Measurements from ENCODE around the gene RHPN2.

RHPN2 gene

GRCh38 chr19:33064458-33064791 is 263 bp downstream of the RHPN2 start:
- H3K4me3 ChIP-seq (ENCODE audit: low read depth, low read length): peak overlapping the region; percentile 88
- no peak overlapping the region for H3K27ac ChIP-seq (ENCODE audit: low read depth, low read length)
- H3K4me1 ChIP-seq (ENCODE audit: control insufficient read depth, insufficient read depth, low read length): peaks cover 5% of the 10 kb centered on the region; the same call in 1 of the 2 replicates
- peaks cover 21% of the 10 kb centered on the region for H3K27me3 ChIP-seq (ENCODE audit: control insufficient read depth, insufficient read depth, low read length)
- peak overlapping the region; percentile 73 for H3K9ac ChIP-seq (ENCODE audit: low read length)
- no peaks in the 10 kb centered on the region for H3K36me3 ChIP-seq (ENCODE audit: control insufficient read depth, insufficient read depth, low read length)
- H3K9me3 ChIP-seq (ENCODE audit: control insufficient read depth, insufficient read depth, low read depth, low read length): no peaks in the 10 kb centered on the region

DNA sequence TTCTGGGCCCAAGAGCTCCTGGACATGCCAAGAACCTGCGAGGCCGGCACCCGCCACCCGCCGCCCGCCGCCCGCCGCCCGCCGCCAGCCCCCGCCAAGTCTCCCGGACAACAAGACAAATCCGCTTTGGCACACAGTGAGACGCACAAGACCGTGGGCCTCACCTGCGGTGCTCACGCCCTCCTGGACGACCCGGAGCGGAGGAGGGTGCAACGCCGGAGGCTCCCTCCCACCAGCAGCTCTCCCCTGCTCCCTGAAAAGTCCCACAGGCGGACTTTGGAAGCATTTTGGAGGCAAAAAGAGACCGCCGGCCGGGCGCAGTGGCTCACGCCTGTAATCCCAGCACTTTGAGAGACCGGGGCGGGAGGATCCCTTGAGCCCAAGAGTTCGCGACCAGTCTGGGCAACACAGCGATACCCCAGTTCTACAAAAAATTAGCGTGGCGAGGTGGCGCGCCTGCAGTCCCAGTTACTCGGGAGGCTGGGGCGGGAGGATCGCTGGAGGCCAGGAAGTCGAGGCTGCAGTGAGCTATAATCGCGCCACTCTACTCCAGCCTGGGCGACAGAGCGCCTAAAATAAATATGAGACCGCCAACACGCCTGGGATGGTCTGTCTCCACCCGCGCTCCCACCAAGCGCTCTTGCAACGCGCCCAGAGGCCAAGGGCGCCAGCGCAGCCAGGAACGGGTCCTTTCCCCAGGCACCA is 783 bp downstream of the RHPN2 start:
- Histone ChIP-seq H3K27me3 (ENCODE audit: control insufficient read depth, insufficient read depth, low read length) (peaks cover 21% of the 10 kb centered on the region), H3K4me3 (ENCODE audit: low read depth, low read length) (peak overlapping the region; percentile 88), H3K4me1 (ENCODE audit: control insufficient read depth, insufficient read depth, low read length) (peaks cover 5% of the 10 kb centered on the region; the same call in 1 of the 2 replicates), H3K36me3 (ENCODE audit: control insufficient read depth, insufficient read depth, low read length) (no peaks in the 10 kb centered on the region), H3K9me3 (ENCODE audit: control insufficient read depth, insufficient read depth, low read depth, low read length) (no peaks in the 10 kb centered on the region), H3K27ac (ENCODE audit: low read depth, low read length) (no peak overlapping the region), H3K9ac (ENCODE audit: low read length) (peak overlapping the region; percentile 73)

DNA sequence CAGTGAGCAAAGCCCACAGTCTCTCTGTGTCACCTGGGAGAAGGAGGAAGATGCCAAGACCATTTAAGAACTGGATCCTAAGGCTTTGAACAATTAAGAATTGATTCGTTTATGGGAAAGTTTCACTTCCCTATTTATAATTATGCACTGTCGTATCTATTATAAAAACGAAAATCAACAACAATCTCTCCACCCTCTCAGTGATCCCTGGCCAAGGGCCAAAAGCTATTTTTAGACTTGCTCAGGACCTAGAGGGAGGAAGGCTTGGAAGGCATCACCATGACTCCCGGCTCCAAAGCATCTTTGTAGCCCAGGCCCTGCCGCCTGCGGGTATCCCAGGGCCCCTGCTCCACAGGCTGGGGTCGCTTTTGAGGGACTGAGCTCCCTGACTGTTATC is 1.3 kb downstream of the RHPN2 start:
- Histone ChIP-seq H3K4me3 (ENCODE audit: low read depth, low read length) (peak overlapping the region; percentile 88), H3K27me3 (ENCODE audit: control insufficient read depth, insufficient read depth, low read length) (peaks cover 21% of the 10 kb centered on the region), H3K9me3 (ENCODE audit: control insufficient read depth, insufficient read depth, low read depth, low read length) (no peaks in the 10 kb centered on the region), H3K4me1 (ENCODE audit: control insufficient read depth, insufficient read depth, low read length) (peaks cover 5% of the 10 kb centered on the region; the same call in 1 of the 2 replicates), H3K36me3 (ENCODE audit: control insufficient read depth, insufficient read depth, low read length) (no peaks in the 10 kb centered on the region), H3K9ac (ENCODE audit: low read length) (no peak overlapping the region), H3K27ac (ENCODE audit: low read depth, low read length) (no peak overlapping the region)

GRCh38 chr19:33062902-33063301 is 1.8 kb downstream of the RHPN2 start:
- Histone ChIP-seq H3K9ac (ENCODE audit: low read length) (no peak overlapping the region), H3K27me3 (ENCODE audit: control insufficient read depth, insufficient read depth, low read length) (peaks cover 21% of the 10 kb centered on the region), H3K36me3 (ENCODE audit: control insufficient read depth, insufficient read depth, low read length) (no peaks in the 10 kb centered on the region), H3K4me3 (ENCODE audit: low read depth, low read length) (peak overlapping the region; percentile 88), H3K9me3 (ENCODE audit: control insufficient read depth, insufficient read depth, low read depth, low read length) (no peaks in the 10 kb centered on the region), H3K4me1 (ENCODE audit: control insufficient read depth, insufficient read depth, low read length) (peaks cover 5% of the 10 kb centered on the region; the same call in 1 of the 2 replicates), H3K27ac (ENCODE audit: low read depth, low read length) (no peak overlapping the region)

GRCh38 chr19:33060586-33060985 is 4.1 kb downstream of the RHPN2 start:
- no peak overlapping the region for H3K9ac ChIP-seq (ENCODE audit: low read length)
- peaks cover 5% of the 10 kb centered on the region for H3K4me1 ChIP-seq (ENCODE audit: control insufficient read depth, insufficient read depth, low read length)
- H3K9me3 ChIP-seq (ENCODE audit: control insufficient read depth, insufficient read depth, low read depth, low read length): no peaks in the 10 kb centered on the region
- H3K27me3 ChIP-seq (ENCODE audit: control insufficient read depth, insufficient read depth, low read length): peaks cover 21% of the 10 kb centered on the region
- H3K4me3 ChIP-seq (ENCODE audit: low read depth, low read length): no peak overlapping the region
- H3K27ac ChIP-seq (ENCODE audit: low read depth, low read length): no peak overlapping the region
- H3K36me3 ChIP-seq (ENCODE audit: control insufficient read depth, insufficient read depth, low read length): no peaks in the 10 kb centered on the region

GRCh38 chr19:33055718-33056117 is 9.0 kb downstream of the RHPN2 start:
- H3K9ac ChIP-seq (ENCODE audit: low read length): no peak overlapping the region
- H3K4me3 ChIP-seq (ENCODE audit: low read depth, low read length): no peak overlapping the region
- no peaks in the 10 kb centered on the region for H3K27me3 ChIP-seq (ENCODE audit: control insufficient read depth, insufficient read depth, low read length)
- no peak overlapping the region for H3K27ac ChIP-seq (ENCODE audit: low read depth, low read length)
- H3K4me1 ChIP-seq (ENCODE audit: control insufficient read depth, insufficient read depth, low read length): no peaks in the 10 kb centered on the region; the same call in 1 of the 2 replicates
- peaks cover 13% of the 10 kb centered on the region; the same call in 1 of the 2 replicates for H3K36me3 ChIP-seq (ENCODE audit: control insufficient read depth, insufficient read depth, low read length)
- H3K9me3 ChIP-seq (ENCODE audit: control insufficient read depth, insufficient read depth, low read depth, low read length): no peaks in the 10 kb centered on the region

DNA sequence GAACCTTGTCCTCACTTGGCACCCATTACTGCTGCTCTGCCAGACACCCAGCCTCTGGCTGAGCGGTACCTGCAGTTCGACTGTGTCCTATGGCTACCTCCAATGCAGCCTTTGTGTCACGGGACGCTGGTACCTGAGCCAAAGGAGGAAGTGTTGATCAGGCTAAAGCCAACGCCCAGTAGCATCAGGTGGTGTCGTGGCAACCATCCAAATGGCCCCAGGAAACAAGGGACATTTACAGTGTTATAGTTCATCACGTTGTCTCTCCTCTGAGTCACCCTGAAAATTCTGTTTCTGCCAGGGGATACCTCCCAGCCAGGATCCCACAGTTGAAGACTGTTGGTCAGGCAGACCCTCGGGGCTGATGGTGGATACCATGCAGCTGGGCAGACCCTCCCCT is 10.1 kb downstream of the RHPN2 start:
- Histone ChIP-seq H3K27me3 (ENCODE audit: control insufficient read depth, insufficient read depth, low read length) (no peaks in the 10 kb centered on the region), H3K4me3 (ENCODE audit: low read depth, low read length) (no peak overlapping the region), H3K9me3 (ENCODE audit: control insufficient read depth, insufficient read depth, low read depth, low read length) (no peaks in the 10 kb centered on the region), H3K4me1 (ENCODE audit: control insufficient read depth, insufficient read depth, low read length) (no peaks in the 10 kb centered on the region; the same call in 1 of the 2 replicates), H3K9ac (ENCODE audit: low read length) (no peak overlapping the region), H3K27ac (ENCODE audit: low read depth, low read length) (no peak overlapping the region), H3K36me3 (ENCODE audit: control insufficient read depth, insufficient read depth, low read length) (peaks cover 13% of the 10 kb centered on the region; the same call in 1 of the 2 replicates)

DNA sequence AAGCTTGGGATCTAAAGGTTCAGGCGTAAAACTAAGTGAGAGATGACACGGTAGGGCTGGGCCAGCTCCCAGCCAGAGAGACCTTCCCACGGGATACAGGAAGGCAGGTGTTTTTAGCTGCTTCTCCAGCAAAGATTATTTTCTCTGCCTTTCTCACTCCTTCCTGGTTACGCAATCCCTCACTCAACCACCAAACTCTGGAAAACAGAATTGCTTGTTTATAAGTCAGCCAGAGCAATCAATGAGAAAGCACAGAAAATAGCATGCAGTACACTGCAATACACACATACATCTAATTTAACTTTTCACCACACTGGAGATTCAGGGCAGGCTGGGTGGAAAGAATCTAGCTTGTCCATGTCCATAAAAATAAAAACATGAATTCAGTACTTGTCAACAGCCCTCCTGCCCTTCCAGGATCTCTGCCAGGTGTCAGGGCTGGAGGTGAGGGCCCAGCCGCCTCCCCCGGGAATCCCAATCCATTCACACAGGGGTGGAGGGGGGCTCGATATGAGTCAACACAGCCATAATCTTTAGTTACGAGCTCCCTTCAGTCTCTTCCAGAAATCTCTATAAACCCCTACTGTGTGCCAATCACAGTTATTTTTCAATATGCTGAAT is 12.2 kb downstream of the RHPN2 start:
- Histone ChIP-seq H3K36me3 (ENCODE audit: control insufficient read depth, insufficient read depth, low read length) (peaks cover 13% of the 10 kb centered on the region; the same call in 1 of the 2 replicates), H3K27me3 (ENCODE audit: control insufficient read depth, insufficient read depth, low read length) (no peaks in the 10 kb centered on the region), H3K4me1 (ENCODE audit: control insufficient read depth, insufficient read depth, low read length) (peaks cover 3% of the 10 kb centered on the region; the same call in 1 of the 2 replicates), H3K9me3 (ENCODE audit: control insufficient read depth, insufficient read depth, low read depth, low read length) (no peaks in the 10 kb centered on the region), H3K27ac (ENCODE audit: low read depth, low read length) (no peak overlapping the region), H3K4me3 (ENCODE audit: low read depth, low read length) (no peak overlapping the region), H3K9ac (ENCODE audit: low read length) (no peak overlapping the region)

DNA sequence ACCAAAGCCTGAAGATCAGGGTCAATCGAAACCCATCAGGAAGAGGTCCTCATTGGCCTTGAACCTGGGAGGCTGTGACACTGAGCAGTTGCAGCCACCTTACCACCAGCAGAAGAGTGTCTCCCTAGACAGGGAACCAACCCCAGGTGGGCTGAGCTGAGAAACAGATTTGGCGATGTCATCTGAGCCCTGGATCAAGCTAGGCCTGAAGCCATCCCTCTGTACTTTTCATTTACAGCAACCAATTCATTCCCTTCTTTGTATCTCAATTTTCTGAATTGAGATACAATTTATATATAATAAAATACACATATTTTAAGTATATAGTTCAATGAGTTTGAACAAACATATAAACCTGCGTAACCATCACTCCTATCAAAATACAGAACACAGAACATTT is 14.6 kb downstream of the RHPN2 start:
- Histone ChIP-seq H3K27ac (ENCODE audit: low read depth, low read length) (no peak overlapping the region), H3K36me3 (ENCODE audit: control insufficient read depth, insufficient read depth, low read length) (peaks cover 13% of the 10 kb centered on the region; the same call in 1 of the 2 replicates), H3K4me1 (ENCODE audit: control insufficient read depth, insufficient read depth, low read length) (0 out of 2 replicates have a peak, but pooled peaks cover 3% of the 10 kb centered on the region), H3K9me3 (ENCODE audit: control insufficient read depth, insufficient read depth, low read depth, low read length) (no peaks in the 10 kb centered on the region), H3K4me3 (ENCODE audit: low read depth, low read length) (no peak overlapping the region), H3K9ac (ENCODE audit: low read length) (no peak overlapping the region), H3K27me3 (ENCODE audit: control insufficient read depth, insufficient read depth, low read length) (no peaks in the 10 kb centered on the region)

- no peak overlapping the region for H3K4me3 ChIP-seq (ENCODE audit: low read depth, low read length)
- H3K9ac ChIP-seq (ENCODE audit: low read length): no peak overlapping the region
- H3K36me3 ChIP-seq (ENCODE audit: control insufficient read depth, insufficient read depth, low read length): peaks cover 8% of the 10 kb centered on the region; the same call in 1 of the 2 replicates
- 0 out of 2 replicates have a peak, but pooled peaks cover 3% of the 10 kb centered on the region for H3K4me1 ChIP-seq (ENCODE audit: control insufficient read depth, insufficient read depth, low read length)
- H3K27ac ChIP-seq (ENCODE audit: low read depth, low read length): no peak overlapping the region
- no peaks in the 10 kb centered on the region for H3K9me3 ChIP-seq (ENCODE audit: control insufficient read depth, insufficient read depth, low read depth, low read length)
- no peaks in the 10 kb centered on the region for H3K27me3 ChIP-seq (ENCODE audit: control insufficient read depth, insufficient read depth, low read length)
Measured at GRCh38 chr19:33048806-33049676, 15.6 kb downstream of the RHPN2 start.
